Mesothelial cell of epicardium (in vitro differentiated cells): ENCODE results near the gene NBEA. TPM values are rescaled to one million over a fixed set of nuclear protein-coding genes. Genes with fewer than 3 reads are reported as not detected.
A peak's percentile ranks its signal among the peaks of the same experiment; 100 is the strongest.

Source experiments
- DNase-seq, 2 experiments: peaks; one replicate each; pipeline ENCODE4 v3.0.0; 2021; ENCODE audit warnings: low spot score in 2 of 2; ENCODE audit not compliant: unreplicated experiment in 2 of 2
- H3K27ac Mint-ChIP-seq: 2 replicates; pipeline ENCODE4 v1.8.0; 2021; ENCODE audit warnings: mixed read lengths
- H3K27me3 Mint-ChIP-seq: 2 replicates; pipeline ENCODE4 v1.8.0; 2021; ENCODE audit warnings: low read depth, mixed read lengths
- H3K36me3 Mint-ChIP-seq: 2 replicates; pipeline ENCODE4 v1.8.0; 2021; ENCODE audit warnings: mixed read lengths
- H3K4me1 Mint-ChIP-seq: 2 replicates; pipeline ENCODE4 v1.8.0; 2021; ENCODE audit warnings: mixed read lengths
- H3K4me3 Mint-ChIP-seq: 2 replicates; pipeline ENCODE4 v1.8.0; 2021; ENCODE audit warnings: mild to moderate bottlenecking, moderate library complexity, mixed read lengths
- H3K9me3 Mint-ChIP-seq: 2 replicates; pipeline ENCODE4 v1.8.0; 2021; ENCODE audit warnings: mixed read lengths
- CTCF ChIP-seq: fragments of 200-600 bp; sonication (generic); IDR thresholded peaks from one replicate; pipeline ENCODE4 v1.5.0; 2021; ENCODE audit warnings: antibody characterized with exemption; ENCODE audit not compliant: unreplicated experiment
- total RNA-seq: library from RNA; stranded (reverse); gene quantifications from 3 replicates; pipeline ENCODE4 v1.2.1, GENCODE V29; 2021

Gene NBEA
- total RNA-seq, 1 donor from 2014 or later: 32.8 TPM

- Mint-ChIP-seq H3K9me3 (no peaks in the 10 kb centered on the region), H3K36me3 (no peaks in the 10 kb centered on the region), H3K4me3 (no peak overlapping the region), H3K4me1 (peaks cover 28% of the 10 kb centered on the region), H3K27ac (peak overlapping the region; percentile 62), H3K27me3 (no peaks in the 10 kb centered on the region)
- TF ChIP-seq CTCF: no peak
- DNase-seq: no peak
These were observed 772.1 kb downstream of the NBEA start for GRCh38 chr13:35714121-35714520.

GRCh38 chr13:35714588-35715377, 772.7 kb downstream of the NBEA start:
- Mint-ChIP-seq H3K4me1 (peaks cover 28% of the 10 kb centered on the region), H3K9me3 (no peaks in the 10 kb centered on the region), H3K4me3 (no peak overlapping the region), H3K27ac (peak overlapping the region; percentile 62), H3K36me3 (no peaks in the 10 kb centered on the region), H3K27me3 (no peaks in the 10 kb centered on the region)
- DNase-seq: no peak
- TF ChIP-seq CTCF: no peak

GRCh38 chr13:35716186-35716585, 774.1 kb downstream of the NBEA start:
- Mint-ChIP-seq H3K27me3 (no peaks in the 10 kb centered on the region), H3K4me1 (peaks cover 36% of the 10 kb centered on the region), H3K36me3 (no peaks in the 10 kb centered on the region), H3K4me3 (no peak overlapping the region), H3K27ac (no peak overlapping the region), H3K9me3 (no peaks in the 10 kb centered on the region)
- no peak for DNase-seq
- TF ChIP-seq CTCF: no peak

GRCh38 chr13:35716729-35717128, 774.7 kb downstream of the NBEA start:
- H3K4me1 Mint-ChIP-seq: peaks cover 38% of the 10 kb centered on the region
- no peak overlapping the region for H3K27ac Mint-ChIP-seq
- H3K36me3 Mint-ChIP-seq: no peaks in the 10 kb centered on the region

GRCh38 chr13:35718084-35718483, 776.0 kb downstream of the NBEA start:
- no peaks in the 10 kb centered on the region for H3K9me3 Mint-ChIP-seq
- H3K4me1 Mint-ChIP-seq: peaks cover 36% of the 10 kb centered on the region
- DNase-seq: no peak
- H3K27me3 Mint-ChIP-seq: no peaks in the 10 kb centered on the region
- H3K36me3 Mint-ChIP-seq: no peaks in the 10 kb centered on the region
- H3K4me3 Mint-ChIP-seq: no peak overlapping the region
- no peak for TF ChIP-seq CTCF
- H3K27ac Mint-ChIP-seq: no peak overlapping the region

More at GRCh38 chr13:35716729-35717128, 774.7 kb downstream of the NBEA start:
- DNase-seq: no peak
- no peak for TF ChIP-seq CTCF
- Mint-ChIP-seq H3K27me3 (no peaks in the 10 kb centered on the region), H3K9me3 (no peaks in the 10 kb centered on the region), H3K4me3 (no peak overlapping the region)
